ENCODE data around the gene CEMP1.

The CEMP1 gene

GRCh38 chr16:2518823-2519710, 12.1 kb downstream of the CEMP1 start:
- no peak for DNase-seq

DNA sequence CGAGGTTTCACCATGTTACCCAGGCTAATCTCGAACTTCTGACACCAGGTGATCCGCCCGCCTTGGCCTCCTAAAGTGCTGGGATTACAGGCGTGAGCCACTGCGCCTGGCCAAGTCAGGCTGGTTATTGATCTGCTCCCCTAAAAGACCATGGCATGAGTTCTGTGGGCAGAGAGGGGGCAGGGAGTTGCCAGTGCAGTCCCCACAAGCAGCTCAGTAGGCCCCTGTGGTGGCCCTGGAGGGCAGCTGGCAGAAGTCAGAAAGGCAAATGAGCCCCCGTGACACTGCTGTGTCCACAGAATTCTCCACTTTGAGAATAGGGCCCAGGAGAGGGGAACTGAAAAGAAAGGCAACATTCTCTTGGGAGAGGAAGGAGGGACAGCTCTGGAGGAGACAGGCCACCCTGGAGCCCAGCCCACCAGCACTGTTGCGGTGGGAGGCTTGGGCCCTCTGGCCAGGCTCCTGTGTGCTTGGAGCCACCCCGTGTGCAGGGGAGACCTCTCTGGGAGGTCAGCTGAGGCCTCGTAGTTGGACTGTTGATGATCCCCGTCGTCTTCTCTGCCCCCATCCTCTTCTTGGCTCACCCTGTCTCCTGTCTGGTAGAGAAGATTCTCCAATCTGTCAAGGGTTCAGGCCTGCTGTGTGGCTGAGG, 13.1 kb downstream of the CEMP1 start:
- DNase-seq = no peak

DNA sequence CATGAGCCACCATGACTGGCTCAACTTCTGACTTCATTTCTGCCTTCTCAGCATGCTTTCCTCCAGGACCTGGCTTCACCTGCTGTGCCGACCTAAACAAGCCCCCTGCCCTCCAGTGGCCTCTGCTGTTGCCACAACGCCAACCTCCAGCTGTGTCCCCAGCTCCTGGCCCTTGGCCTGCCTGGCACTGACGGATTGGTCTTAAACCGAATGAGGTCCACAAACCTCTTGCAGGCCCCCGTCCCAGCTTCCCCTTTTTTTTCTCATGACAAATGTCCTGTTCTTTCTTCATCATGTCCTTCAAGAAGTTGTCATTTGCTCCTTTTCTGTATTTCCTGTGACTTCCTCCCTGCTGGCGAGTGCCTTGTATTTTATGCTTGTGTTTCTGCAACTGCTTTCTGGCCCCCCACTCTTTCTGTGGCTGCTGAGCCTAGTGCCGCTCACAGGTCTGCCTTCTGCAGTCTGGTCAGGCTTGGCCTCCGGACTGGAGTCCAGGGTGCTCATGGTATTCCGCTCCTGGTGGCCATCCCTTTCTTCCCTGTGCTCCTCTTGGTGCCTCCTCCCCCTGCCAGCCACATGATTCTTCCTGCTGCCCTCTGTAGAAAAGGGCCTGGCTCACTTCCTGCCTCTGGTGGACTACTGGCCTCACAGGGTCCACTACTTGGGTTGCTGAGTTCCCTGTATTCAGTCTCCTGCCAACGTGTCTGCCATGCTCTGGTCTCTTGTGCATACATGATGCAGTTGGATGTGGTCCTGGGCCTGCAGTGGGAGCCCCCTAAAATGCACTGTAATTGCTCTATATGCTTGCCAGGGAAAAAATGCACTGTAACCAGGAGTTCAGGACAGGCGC, 14.6 kb downstream of the CEMP1 start:
- DNase-seq = no peak

- no peak for DNase-seq
Observed at GRCh38 chr16:2515180-2515851, 15.9 kb downstream of the CEMP1 start.

DNA sequence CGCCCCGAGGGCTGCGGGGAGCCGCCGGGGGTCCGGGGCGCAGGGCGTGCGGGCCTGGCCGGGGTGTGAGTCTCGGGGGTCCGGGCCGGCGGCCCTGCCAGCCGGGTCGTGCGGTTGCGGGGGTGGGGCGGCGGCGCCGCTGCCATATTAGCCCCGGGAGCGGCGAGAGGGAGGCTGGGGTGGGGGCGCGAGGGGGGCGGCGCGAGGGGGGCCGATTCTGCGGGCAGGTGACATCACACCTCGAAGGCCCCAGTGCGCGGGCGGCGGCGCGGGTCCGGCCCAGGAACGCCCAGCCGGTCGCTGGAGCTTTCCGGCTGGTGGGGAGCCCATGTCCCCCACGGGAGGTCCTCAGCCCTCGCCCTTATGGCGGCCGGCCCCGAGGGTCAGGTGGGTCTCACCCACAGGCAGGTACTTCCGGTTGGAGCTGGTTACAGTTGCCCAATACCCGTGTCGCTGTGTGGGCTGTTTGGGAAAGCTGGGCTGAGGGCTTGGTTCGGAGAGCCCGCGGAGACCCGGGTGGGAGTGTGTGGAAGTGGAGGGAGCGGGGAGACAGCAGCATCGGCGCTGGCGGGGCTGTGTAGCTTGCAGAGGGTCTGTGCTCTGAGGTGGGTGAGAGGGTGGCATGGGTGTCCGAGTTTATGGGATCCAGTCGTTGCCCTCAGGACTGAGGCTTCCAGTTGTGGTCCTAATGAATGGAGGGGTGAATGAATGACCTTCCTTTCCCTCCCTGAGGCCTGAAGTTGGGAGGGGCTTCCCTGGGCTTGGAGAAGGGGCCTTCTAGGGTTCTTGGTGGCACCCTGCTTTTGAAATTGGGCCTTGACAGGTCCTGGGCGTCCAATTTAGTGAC, 16.7 kb downstream of the CEMP1 start:
- no peak for DNase-seq

DNA sequence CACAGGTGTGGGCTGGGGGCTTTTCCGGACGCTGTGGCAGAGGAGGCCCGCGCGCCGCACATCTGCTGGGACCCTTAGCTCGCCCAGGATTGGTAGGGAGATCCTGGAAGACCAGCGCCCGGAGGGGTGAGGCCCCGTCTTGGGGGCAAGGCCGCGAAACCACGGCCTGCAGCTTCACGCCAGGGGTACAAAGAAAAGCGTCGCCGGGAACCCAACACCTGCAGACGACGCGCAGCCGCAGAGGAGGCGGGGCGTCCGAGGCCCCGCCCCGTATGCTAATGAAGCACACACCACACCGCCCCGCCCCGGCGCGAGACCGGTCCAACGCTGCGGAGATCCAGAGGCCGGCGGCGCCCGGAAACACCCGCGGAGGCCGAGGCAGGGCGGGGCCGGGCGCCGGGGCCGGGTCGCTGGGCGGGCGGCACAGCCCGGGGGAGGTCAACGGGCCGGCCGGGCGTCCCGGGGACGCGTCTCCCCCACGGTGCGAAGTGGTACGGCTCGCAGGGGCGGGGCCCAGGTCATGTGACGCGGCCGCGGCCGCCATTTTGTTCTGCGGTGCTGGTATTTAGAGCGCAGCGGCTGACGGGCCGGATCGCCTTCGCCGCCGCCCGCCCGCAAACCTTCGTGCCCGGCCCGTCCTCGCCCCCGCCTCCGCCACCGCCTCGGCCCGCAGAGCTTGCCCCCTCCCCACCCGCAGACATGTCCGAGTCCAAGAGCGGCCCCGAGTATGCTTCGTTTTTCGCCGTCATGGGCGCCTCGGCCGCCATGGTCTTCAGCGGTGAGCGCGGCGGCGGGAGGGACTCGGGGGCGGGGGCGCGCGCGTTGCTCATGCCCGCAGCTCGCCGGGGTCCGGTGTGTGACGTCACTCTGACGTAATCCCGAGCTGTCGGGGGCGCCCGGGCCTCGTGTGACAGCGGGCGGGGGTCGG, 17.5 kb downstream of the CEMP1 start, which contains the start of gene ATP6V0C:
ATP6V0C (plus strand) TSS at position 548 of the 928 bp plus-strand sequence; CDS start at position 700, 152 bp downstream.
- peak; percentile 74 for DNase-seq

DNA sequence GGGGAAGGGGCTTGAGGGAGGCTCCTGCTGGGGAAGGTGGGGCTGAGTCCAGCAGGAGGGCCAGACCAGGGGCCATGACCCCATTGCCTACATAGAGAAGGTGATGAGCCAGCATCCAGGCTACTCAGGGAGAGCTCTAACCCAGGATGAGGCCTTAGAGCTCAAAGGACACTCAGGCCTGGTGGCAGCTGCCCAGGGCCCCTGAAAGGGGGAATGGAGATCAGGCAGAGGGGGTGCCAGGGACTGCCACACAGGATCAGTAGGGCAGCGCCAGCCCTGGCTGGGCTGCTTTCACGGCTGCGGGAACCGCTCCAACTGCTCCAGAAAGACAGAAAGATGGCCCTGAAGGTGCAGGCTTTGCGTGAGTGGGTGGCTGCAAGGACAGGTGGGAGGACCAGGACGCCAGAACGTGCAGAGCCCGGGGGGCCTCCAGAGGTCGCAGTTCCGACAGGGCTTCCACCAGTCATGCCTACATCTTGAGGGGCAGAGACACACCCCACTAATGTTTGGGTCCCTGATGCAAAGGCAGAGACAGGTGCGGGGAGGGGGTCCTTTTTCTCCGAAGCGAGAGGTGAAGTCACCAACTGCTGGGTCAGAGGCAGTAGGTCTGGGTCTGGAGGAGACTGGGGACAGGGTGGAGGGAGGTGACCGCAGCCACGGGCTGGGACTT, 18.3 kb downstream of the CEMP1 start:
- DNase-seq = no peak

DNA sequence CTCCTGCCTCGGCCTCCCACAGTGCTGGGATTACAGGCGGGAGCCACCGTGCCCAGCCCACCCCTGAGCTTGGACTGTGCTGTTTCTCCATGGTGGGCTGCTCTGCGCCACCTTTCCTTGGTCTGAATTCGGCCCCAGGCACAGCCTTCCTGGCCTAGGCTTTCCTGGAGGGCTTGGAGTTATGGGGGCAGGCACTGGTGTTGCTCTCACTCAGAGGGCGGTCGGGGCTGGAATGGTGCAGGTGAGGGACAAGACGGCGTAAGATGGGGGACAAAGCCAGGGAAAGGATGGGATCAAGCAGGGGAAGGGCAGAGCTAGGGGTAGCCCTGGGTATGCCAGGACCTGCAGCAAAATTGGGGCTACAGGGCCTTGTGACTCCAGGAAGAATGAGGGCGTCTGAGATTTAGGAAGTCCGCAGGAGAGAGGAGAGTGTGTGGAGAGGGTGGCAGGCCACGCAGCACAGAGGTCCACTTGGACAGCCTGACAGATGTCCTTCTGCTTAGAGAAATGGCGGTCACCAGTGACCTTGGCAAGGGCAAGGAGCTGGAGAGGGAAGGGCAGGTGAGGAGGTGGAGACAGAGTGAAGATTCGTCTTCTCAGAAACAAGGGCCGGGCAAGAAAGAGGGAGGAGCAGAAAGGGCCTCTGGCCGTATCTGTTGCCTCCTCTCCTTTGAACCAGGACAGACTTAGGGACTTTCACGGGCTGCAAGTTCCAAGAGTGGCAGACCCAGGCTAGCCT, 19.0 kb downstream of the CEMP1 start:
- DNase-seq = no peak

GRCh38 chr16:2511128-2511800, 19.9 kb downstream of the CEMP1 start:
- no peak for DNase-seq

- DNase-seq = no peak
Observed at GRCh38 chr16:2508722-2509400, 22.3 kb downstream of the CEMP1 start.

DNA sequence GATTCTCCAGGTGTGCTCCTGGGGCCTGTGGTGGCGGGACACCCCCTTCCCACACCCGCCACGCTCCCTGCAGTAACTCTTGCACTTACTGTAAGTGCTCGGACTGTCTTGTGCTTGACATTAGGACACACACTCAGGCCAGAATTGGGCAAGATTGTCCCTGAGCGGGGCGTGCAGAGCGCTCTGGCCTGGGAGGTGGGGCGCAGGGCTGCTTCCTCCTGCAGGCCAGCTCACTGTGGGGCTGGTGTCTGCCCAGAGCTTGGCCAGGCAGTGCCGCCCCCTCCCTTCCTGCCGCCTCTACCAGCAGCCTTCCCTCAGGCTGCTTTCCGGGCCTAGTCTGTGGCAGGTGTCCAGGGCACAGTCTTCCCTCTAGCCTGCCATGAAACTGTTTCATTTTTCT, 23.5 kb downstream of the CEMP1 start:
- DNase-seq = no peak

DNA sequence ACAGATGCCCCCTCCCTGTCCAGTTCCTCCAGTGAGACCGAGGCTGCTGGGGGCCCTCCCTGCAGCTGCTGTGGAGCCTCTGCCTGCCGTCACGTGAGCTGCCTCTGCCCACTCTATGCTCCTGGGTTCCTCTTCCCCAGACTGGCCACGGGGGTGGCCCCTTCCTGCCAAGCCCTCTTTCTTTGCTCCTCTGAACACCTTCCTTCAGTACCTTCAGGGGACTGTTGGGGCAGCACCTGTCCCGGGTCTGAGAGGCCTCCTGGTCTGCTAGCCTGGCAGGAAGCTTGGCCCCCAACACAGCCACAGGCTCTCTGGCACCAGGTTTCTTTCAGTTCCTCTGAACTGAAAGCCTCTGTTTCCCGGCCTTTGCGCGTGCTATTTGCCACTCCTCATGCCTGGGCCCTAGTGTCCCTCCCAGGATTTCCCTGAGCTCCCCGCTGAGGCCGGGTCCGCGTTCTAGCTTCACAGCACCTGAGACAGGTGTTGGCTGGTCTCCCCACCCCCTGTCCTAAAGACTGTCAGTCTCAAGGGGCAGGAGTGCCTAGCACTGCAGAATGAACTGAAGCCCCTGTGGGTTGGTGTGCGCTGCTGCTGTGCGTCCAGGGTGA, 24.1 kb downstream of the CEMP1 start:
- DNase-seq = no peak

GRCh38 chr16:2505695-2506094, 25.5 kb downstream of the CEMP1 start:
- DNase-seq = no peak

- DNase-seq = no peak
Observed at GRCh38 chr16:2501946-2502895, 29.0 kb downstream of the CEMP1 start.

DNA sequence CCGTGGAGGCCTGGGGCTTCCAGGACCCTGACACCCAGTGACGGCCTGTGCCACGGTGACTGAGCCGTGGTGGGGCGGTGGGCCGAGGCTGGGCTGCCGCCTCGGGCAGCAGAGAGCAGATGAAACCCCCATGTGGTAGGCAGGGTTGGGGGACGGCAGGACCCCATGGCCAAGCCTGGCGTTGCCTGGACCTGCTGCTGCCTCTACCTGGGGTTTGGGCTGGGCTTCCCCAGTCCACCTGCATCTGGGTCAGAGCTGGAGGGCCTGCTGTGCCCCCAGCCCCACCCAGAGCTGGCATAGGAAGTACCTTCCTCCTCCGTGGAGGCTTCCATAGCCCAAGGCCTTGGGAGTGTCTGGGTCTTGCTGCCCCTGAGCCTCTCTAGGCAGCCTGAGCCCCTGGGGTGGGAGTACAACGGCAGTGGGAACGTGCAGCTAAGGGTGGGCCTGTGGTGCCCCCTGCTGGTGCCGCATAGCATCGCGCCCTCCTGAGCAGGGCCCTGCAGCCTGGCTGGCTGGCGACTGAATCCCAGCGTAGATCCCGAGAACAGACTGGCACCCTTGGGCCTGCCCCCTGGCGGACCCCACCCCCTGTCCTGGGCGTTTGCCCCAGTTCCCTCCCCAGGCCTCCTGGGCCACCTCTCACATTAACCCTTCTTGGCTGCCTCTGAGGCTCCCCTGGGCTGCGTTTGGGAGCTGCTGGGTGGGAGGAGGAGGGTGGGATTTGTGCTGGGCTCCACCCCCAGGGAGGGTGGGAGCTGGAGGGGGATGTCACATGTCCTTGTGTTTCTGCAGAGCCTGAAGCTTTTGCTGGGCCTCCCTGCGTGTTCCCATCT, 30.1 kb downstream of the CEMP1 start:
- peak; percentile 43 for DNase-seq
